SK-N-MC (cell line): ENCODE results near the gene PRSS50.
"Not testable (repeated sequence)": the region's sequence is repeated elsewhere in the genome, so short reads cannot be mapped to it uniquely, and the experiment has no call there.

Experiments
- DNase-seq: peaks from one replicate; pipeline ENCODE4 v3.0.0-alpha.2; 2011; ENCODE audit warnings: low read depth, low spot score
- H3K27ac ChIP-seq: fragments of 200-600 bp; sonication (generic); 2 replicates; pipeline ENCODE4 v1.5.1; 2016; ENCODE audit warnings: mixed run types
- H3K36me3 ChIP-seq: fragments of 200-600 bp; sonication (generic); 2 replicates; pipeline ENCODE4 v1.6.1; 2017; ENCODE audit warnings: antibody characterized with exemption, low read length, mixed read lengths; ENCODE audit not compliant: insufficient read depth
- H3K4me3 ChIP-seq: fragments of 200-600 bp; sonication (generic); 2 replicates; pipeline ENCODE4 v1.5.1; 2016
- H3K9ac ChIP-seq: fragments of 200-600 bp; sonication (generic); 2 replicates; pipeline ENCODE4 v1.8.0; 2017; ENCODE audit warnings: mixed run types, mixed read lengths; ENCODE audit not compliant: insufficient read length
- H3K9me3 ChIP-seq: fragments of 200-600 bp; sonication (generic); 2 replicates; pipeline ENCODE4 v1.6.1; 2017; ENCODE audit warnings: low read depth, mild to moderate bottlenecking, antibody characterized with exemption, low read length, moderate library complexity, mixed read lengths
- EZH2 ChIP-seq: fragments of 200-600 bp; sonication (generic); IDR thresholded peaks from one replicate; pipeline ENCODE4 v1.6.1; 2017; ENCODE audit warnings: antibody characterized with exemption
- FOXP2 ChIP-seq: optimal IDR thresholded peaks from 2 replicates; pipeline ENCODE3; 2011; ENCODE audit warnings: mild to moderate bottlenecking, moderate library complexity; ENCODE audit not compliant: insufficient read depth; ENCODE audit errors: extremely low read length, control extremely low read depth
- POLR2AphosphoS5 ChIP-seq: IDR thresholded peaks from 2 replicates; pipeline ENCODE4 v1.6.1; 2012; ENCODE audit warnings: mild to moderate bottlenecking, low read depth, low read length, borderline replicate concordance

The PRSS50 gene

DNA sequence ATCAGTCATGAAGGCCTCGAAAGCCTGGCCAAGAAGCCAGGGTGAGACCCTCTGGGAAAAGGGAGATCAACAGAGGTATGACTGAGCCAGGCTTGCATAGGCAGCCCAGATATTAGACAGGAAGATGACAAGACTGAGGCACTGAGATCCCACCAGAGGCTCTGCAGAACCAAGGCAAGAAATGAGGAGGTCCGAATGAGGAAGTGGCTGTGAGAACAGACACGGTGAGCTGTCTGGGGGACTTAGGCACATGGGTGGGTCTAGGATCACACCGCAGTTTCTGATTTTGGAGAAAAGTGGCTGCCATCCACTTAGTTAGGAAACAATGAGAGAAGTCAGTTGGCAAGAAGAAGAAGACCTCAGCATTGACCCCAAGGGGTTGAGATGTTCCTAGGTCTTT, 31.5 kb upstream of the PRSS50 start:
- DNase-seq: no peak

DNA sequence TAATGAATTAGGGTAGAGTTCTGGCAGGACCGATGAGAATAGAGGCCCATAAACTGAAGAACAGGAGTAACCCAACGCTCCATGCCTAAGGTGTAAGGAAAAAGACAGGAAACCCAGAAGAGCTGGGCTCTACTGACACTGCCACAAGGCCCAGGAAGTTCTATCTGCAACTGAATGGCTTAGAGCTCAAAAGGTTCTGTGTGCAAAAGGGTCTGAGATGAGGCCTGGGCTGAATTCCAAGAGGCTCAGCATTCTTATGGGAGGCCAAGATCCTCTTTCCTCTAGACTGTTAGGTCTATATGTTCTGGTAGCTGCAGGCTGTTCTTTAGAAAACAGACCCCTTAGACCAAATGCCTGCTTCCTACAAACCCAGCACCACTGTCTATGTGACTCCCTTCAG, 30.5 kb upstream of the PRSS50 start:
- H3K9ac ChIP-seq: no peak overlapping the region
- no peaks in the 10 kb centered on the region for H3K36me3 ChIP-seq
- DNase-seq: no peak
- H3K4me3 ChIP-seq: no peak overlapping the region
- TF ChIP-seq POLR2AphosphoS5: no peak
- no peak for TF ChIP-seq FOXP2
- TF ChIP-seq EZH2: no peak
- no peaks in the 10 kb centered on the region for H3K9me3 ChIP-seq
- H3K27ac ChIP-seq: no peak overlapping the region

More for the DNA sequence above, 31.5 kb upstream of the PRSS50 start:
- no peaks in the 10 kb centered on the region for H3K9me3 ChIP-seq
- H3K4me3 ChIP-seq: no peak overlapping the region
- H3K36me3 ChIP-seq: no peaks in the 10 kb centered on the region
- no peak overlapping the region for H3K27ac ChIP-seq
- no peak overlapping the region for H3K9ac ChIP-seq
- no peak for TF ChIP-seq POLR2AphosphoS5
- TF ChIP-seq FOXP2: no peak
- no peak for TF ChIP-seq EZH2

DNA sequence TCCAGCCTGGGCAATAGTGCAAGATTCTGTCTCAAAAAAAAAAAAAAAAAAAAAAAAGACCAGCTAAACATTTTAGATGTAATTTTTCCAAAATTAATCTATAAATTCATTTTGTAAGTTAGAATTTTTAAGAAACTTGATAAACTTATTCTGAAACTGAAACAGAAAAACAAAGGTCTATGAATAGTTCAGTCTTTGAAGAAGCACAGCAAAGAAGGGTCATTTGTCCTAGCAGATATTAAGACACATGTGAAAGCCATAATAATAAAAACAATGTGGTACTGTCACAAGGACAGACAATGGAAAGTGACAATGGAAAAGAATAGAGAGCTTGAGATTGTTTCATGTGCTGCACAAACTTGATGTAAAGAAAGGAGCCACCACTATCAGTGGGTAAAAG, 29.0 kb upstream of the PRSS50 start:
- no peaks in the 10 kb centered on the region for H3K36me3 ChIP-seq
- H3K9me3 ChIP-seq: no peaks in the 10 kb centered on the region
- H3K27ac ChIP-seq: no peak overlapping the region
- TF ChIP-seq EZH2: no peak
- TF ChIP-seq POLR2AphosphoS5: no peak
- TF ChIP-seq FOXP2: no peak
- H3K9ac ChIP-seq: no peak overlapping the region
- no peak overlapping the region for H3K4me3 ChIP-seq
- DNase-seq: no peak

DNA sequence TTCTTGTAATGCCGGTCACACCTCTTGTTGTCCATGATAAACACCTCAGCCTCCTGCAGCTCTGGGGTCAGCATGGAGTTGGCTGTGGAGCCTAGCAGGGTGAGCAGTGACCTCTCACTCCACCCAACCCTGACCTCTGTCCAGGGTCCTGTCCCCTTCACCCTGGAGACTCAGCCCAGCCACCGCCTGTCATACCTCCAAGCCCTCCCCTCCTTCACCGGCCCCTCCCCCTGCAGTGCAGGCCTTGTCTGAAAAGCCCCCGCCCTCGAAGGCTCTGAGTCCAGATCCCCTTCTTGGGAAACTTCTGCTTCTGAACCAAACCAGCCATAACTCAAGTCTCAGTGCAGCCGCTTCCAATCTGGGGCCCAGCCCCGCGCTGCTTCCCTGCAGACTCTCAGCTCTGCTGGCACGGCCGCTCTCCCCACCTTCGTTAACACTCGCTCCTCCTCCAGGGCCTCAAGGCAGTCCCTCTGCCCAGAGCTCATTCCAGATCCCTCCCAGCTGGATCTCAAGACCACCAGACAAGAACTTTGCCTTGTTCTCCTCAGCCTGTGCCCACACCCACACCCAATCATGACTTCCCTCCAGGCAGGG, 25.4 kb upstream of the PRSS50 start:
- no peak for DNase-seq

DNA sequence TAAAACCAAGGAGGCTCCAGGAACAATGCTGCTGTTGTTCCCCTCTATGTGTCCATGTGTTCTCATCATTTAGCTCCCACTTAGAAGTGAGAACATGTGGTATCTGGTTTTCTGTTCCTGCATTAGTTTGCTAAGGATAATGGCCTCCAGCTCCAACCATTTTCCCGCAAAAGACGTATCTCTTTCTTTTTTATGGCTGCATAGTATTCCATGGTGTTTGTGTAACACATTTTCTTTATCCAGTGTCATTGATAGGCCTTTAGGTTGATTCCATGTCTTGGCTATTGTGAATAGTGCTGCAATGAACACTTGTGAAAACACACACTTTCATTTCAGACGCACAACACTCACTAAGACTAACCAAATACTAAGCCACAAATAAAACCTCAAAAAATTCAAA, 21.9 kb upstream of the PRSS50 start:
- not testable (repeated sequence) for H3K4me3 ChIP-seq, H3K9ac ChIP-seq, H3K9me3 ChIP-seq, DNase-seq, H3K27ac ChIP-seq, H3K36me3 ChIP-seq

More for the DNA sequence above, 25.4 kb upstream of the PRSS50 start:
- Histone ChIP-seq H3K36me3 (no peaks in the 10 kb centered on the region), H3K9me3 (no peaks in the 10 kb centered on the region), H3K27ac (no peak overlapping the region), H3K9ac (no peak overlapping the region), H3K4me3 (no peak overlapping the region)
- no peak for TF ChIP-seq POLR2AphosphoS5
- TF ChIP-seq EZH2: no peak
- no peak for TF ChIP-seq FOXP2

DNA sequence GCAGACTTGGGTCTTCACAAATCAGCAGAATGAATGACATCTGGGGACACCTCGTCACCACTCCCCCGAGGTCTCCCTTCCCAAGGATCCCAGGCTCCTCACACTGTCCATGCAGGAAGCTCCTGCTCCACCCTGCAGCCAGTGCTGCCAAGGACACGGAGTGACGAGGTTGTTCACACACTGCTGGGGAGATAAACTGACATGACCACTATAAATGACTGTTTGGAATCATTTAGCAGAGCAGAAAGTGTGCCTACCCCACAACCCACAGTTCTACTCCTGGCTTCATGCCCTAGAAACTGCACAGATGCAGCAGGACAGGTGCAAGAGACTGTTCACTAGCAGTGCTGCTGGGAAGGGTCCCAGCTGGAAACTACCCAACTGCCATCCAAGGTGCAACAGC, 19.7 kb upstream of the PRSS50 start:
- TF ChIP-seq FOXP2 (no peak), POLR2AphosphoS5 (no peak), EZH2 (no peak)
- Histone ChIP-seq H3K27ac (no peak overlapping the region), H3K9ac (no peak overlapping the region), H3K9me3 (no peaks in the 10 kb centered on the region), H3K36me3 (no peaks in the 10 kb centered on the region), H3K4me3 (no peak overlapping the region)
- no peak for DNase-seq

DNA sequence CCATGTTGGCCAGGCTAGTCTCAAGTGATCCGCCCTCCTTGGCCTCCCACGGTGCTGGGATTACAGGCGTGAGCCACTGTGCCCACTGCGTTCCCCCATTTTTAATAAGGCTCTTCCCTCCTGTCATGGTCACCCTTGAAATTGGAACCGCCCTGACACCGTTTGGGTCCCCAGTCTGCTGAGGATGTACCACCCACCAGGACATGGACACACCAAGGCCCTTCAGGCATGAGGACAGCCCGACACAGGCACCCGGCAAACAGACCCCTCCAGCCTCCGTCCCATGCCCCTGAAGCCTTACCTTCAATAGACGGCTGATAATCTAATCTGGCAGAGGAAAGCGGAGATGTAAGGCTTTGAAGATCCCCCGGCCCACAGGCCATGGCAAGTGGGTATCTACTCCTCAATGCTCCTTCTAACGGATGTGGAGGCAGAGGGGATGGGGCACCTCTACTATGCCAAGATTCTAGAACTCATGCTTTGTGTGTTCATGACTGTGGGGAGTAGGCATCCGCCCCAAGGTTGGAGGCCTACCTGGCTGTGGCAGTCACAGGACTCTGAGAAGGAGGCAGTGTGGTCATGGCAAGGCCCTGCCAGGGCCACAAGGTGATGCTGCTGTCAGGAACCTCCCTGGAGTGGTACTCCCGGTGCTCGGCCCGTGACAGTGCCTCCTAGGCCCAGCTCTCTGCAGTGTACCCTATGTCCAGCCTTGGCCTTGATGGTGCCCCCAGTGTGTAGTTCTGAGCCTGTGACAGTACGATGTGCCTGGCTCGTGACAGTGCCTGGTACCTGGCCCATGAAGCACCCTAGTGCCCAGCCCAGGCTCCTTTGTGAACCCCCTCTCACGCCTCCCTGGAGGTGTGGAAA, 18.6 kb upstream of the PRSS50 start:
- TF ChIP-seq EZH2 (no peak), FOXP2 (no peak), POLR2AphosphoS5 (no peak)
- no peak overlapping the region for H3K9ac ChIP-seq
- no peaks in the 10 kb centered on the region for H3K36me3 ChIP-seq
- H3K4me3 ChIP-seq: no peak overlapping the region
- H3K27ac ChIP-seq: no peak overlapping the region
- no peaks in the 10 kb centered on the region for H3K9me3 ChIP-seq
- no peak for DNase-seq

DNA sequence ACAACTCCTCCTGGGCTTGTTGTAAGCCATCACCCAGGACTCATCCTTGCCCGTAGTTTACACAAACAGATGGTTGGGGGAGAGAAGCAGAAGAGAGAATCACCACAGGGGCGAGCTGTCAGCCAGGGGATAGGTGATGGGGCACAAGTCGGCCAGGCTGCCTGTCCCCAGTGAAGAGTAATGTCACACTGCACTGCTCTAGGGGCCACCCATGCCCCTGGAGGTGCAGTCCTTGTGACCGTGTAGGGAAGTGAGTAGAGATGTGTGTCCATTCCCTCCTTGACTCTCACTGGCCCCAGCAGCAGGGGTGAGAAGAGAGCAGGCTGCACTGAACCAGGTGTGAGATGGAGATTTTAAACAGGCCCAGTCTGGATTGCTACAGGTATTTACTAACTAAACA, 17.1 kb upstream of the PRSS50 start:
- TF ChIP-seq FOXP2 (no peak), POLR2AphosphoS5 (no peak), EZH2 (no peak)
- Histone ChIP-seq H3K9ac (no peak overlapping the region), H3K36me3 (no peaks in the 10 kb centered on the region), H3K9me3 (no peaks in the 10 kb centered on the region), H3K27ac (no peak overlapping the region), H3K4me3 (no peak overlapping the region)
- no peak for DNase-seq
